ENCODE measurements around the gene CRYBG3.

Gene CRYBG3

DNA sequence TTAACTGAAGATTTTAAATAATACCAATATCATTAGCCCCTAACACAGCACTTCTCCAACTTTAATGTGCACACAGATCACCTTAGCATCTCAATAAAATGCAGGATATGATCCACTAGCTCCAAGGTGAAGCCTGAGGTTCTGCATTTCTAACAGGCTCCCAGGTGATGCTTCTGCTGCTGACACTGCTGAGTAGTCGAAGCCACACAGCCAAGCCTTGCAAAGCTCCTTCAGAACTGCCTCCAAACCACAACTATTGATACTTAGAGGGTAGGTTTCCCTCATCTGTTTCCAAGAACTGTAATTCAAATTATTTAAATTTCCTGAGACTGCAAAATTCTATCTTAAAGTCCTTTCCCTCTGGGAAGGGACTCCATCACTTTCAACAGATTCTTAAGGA, 146.6 kb downstream of the CRYBG3 start:
- TF ChIP-seq, protein P1, sequence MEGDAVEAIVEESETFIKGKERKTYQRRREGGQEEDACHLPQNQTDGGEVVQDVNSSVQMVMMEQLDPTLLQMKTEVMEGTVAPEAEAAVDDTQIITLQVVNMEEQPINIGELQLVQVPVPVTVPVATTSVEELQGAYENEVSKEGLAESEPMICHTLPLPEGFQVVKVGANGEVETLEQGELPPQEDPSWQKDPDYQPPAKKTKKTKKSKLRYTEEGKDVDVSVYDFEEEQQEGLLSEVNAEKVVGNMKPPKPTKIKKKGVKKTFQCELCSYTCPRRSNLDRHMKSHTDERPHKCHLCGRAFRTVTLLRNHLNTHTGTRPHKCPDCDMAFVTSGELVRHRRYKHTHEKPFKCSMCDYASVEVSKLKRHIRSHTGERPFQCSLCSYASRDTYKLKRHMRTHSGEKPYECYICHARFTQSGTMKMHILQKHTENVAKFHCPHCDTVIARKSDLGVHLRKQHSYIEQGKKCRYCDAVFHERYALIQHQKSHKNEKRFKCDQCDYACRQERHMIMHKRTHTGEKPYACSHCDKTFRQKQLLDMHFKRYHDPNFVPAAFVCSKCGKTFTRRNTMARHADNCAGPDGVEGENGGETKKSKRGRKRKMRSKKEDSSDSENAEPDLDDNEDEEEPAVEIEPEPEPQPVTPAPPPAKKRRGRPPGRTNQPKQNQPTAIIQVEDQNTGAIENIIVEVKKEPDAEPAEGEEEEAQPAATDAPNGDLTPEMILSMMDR (conservative IDR thresholded peaks at IDR 0.05), result no peak
- H3K27ac ChIP-seq, result no peak overlapping the region

DNA sequence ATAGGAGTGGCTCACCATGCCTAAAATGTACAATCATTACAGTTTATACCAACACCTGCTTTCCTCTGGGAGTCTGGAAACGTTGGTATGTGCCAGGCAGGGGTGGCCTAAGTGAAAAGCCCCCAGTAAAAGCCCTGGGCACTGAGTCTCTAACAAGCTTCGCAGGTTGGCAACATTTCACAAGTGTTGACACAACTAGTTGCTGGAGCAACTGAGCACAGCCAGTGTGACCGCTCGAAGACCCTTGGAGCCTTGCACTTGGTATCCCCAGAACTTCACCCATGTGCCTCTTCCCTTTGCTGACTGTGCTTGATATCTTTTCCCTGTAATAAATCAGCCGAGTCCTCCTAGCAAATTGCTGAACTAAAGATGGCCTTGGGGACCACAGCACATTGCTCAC, 147.7 kb downstream of the CRYBG3 start:
- no peak overlapping the region for H3K27ac ChIP-seq
- TF ChIP-seq, protein P1 (conservative IDR thresholded peaks at IDR 0.05), result no peak

DNA sequence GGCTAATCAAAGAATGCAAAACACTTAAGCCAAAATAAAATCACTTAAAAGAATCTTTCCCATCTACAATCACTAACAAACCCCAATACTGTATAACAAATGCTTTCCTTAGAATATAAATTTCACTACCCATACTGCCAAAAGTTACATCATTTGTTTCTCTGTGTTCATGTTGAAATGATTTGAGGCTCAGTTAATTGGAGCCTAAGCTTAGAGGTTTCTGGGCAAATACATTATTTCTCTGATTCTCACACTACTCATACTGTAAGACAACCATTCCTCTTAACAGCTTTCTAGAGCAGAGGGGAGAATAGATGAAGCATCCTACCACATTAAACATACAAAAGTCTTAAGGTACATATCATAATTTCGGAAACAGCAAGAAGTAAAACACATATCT, 148.3 kb downstream of the CRYBG3 start:
- TF ChIP-seq, protein P1 (conservative IDR thresholded peaks at IDR 0.05), result no peak
- no peak overlapping the region for H3K27ac ChIP-seq

DNA sequence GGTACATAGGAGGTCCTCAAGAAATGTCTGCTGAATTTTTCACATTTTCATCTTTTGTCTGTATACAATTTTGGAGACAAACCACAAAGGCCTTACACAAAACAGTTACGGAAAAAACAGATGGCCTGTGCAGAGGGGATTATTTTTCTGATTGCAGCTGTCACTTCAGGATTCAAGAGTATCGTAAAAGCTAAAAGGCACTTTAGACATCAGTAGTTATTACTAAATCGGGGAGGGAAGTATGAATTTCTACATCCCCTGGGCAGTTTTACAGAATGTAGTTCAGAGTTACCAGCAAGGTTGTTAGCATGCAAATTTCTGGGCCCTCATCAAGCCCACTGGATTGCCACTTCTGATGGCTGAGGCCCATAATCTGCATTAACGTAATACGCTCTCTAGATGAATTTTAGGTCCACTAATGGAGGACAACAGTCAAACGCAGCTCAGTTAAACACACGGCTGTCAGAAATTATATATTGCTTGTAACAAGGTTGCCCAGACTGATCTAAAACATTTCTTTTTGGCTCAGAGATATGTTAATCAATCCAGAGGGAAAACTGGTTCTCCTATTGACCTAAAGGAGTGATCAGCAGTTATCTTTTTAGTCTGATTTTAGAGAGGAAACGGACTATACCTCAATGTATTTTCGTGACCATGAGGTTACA, 149.3 kb downstream of the CRYBG3 start:
- TF ChIP-seq, protein P1 (conservative IDR thresholded peaks at IDR 0.05), result no peak
- peak overlapping the region; percentile 87 for H3K27ac ChIP-seq

DNA sequence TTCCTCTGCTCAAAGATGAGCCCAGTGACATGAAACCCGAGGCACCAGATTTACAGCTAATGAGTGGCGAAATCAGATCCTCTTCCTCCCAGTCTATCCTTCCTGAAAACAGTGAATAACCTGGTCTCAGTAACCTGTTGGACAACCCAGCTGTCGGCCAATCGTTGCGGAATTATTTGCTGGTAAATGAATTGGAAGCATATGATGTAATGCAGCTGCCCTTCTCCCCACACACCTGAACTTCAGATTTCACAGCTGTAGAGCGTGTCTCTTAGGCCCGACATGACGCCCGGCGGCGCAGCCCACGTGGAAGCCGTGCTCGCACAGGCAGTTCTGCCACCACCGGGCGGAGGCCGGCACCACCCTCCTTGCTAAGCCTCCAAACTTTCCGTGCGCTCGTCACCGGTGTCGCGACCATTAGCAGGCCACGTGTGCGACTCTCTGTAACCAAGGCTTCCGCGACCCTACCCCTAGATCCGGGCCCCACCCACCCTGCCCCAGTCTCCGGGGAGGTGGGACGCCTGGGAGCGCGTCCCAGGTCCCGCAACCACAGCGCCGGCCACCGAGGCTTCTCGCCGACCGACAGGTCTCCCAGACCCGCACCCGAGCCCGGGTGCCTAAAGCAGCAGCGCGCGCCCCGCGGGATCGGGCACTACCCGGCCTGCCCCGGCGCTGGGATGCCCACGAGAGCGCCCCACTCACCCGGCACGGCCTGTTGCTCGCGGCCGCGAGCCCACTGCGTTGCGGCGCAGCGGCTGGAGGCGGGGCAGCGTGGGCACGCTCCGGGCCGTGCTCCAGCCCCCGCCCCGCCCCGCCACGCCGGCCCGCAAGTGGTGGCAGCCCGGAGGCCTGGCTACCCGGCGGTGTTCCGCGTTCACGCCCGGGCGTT, 150.1 kb downstream of the CRYBG3 start, which contains the start of gene RIOX2:
Gene RIOX2 (minus strand): TSS at position 753 of the 889 bp plus-strand sequence. CDS start 4,838 bp downstream, outside the sequence.
- TF ChIP-seq, protein P1 (conservative IDR thresholded peaks at IDR 0.05), result no peak
- peak within 1 kb of the TSS; percentile 87 for H3K27ac ChIP-seq

DNA sequence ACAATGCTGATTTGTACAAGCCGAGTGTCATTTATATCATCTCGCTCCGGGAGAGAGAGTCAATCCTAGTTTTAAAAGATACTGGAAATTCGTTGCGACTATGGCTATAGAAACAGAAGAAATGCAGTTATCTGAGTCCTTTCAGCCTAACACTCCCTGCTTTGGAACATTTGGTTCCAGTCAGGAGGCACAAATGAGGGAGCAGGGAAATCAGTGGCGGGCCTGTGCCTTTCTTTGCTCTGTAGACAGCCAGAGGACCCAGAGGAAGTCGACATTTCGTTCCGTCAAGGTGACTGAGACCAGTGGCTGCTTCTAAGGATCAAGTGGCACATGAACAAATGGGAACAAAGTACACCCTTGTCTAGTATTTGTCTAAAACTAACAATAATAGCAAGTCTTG, 151.2 kb downstream of the CRYBG3 start:
- TF ChIP-seq, protein P1 (conservative IDR thresholded peaks at IDR 0.05), result no peak
- H3K27ac ChIP-seq, result peak overlapping the region; percentile 87

DNA sequence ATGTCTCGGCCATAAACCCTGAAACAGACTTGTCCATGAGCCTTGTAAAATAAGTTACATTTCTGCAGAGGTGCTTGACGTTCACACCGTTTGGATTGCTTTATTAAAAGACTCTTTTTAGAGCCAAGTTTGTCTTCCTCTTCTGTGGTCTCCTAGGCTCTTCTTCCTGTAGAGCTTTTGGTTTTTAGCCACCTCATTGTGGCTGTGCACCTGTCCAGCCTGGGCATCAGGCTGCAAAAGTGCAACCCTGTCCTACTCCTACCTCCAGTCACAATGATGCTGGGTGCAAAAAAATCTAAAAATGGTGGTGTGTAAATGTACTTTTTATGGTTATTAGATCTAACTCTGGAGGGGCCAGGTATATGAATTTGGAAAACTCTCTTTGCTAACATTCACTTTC, 153.2 kb downstream of the CRYBG3 start:
- TF ChIP-seq, protein P1 (conservative IDR thresholded peaks at IDR 0.05), result no peak
- H3K27ac ChIP-seq, result no peak overlapping the region
